WTC11 (cell line): ENCODE data around the gene TP63. TPM values are rescaled to one million over a fixed set of nuclear protein-coding genes. Genes with fewer than 3 reads are reported as not detected.

ENCODE experiments used
- ATAC-seq: fragments of 200-7000 bp; cut with Tn5 transposase; 2 replicates; pipeline ENCODE4 v1.10.0; 2021; ENCODE audit warnings: mild to moderate bottlenecking, moderate library complexity
- CTCF ChIA-PET: fragments of 300-600 bp; sonication (Branson Sonifier 250); formaldehyde crosslinking; loops from one replicate; lab custom pipeline; 2021; ENCODE audit warnings: antibody characterized with exemption; lab: Charles Lee
- POLR2A ChIA-PET: fragments of 350-600 bp; sonication (Branson Sonifier 250); formaldehyde crosslinking; loops from one replicate; lab custom pipeline; 2021; ENCODE audit warnings: antibody characterized with exemption; lab: Charles Lee
- DNase-seq: peaks from one replicate; pipeline ENCODE4 v3.0.0; 2021; ENCODE audit warnings: low spot score
- H3K27ac Mint-ChIP-seq: 2 replicates; pipeline ENCODE4 v1.8.0; 2021; ENCODE audit warnings: mixed read lengths
- H3K27me3 Mint-ChIP-seq: 2 replicates; pipeline ENCODE4 v1.8.0; 2021; ENCODE audit warnings: low read depth, mild to moderate bottlenecking, moderate library complexity, mixed read lengths
- H3K36me3 Mint-ChIP-seq: 2 replicates; pipeline ENCODE4 v1.8.0; 2021; ENCODE audit warnings: mixed read lengths
- H3K4me1 Mint-ChIP-seq: 2 replicates; pipeline ENCODE4 v1.8.0; 2022; ENCODE audit warnings: mixed read lengths
- H3K4me3 Mint-ChIP-seq: 2 replicates; pipeline ENCODE4 v1.8.0; 2021; ENCODE audit warnings: mild to moderate bottlenecking, moderate library complexity, mixed read lengths
- H3K9me3 Mint-ChIP-seq: 2 replicates; pipeline ENCODE4 v1.8.0; 2021; ENCODE audit warnings: mixed read lengths
- ATF1 ChIP-seq: sonication (generic); formaldehyde crosslinking; IDR thresholded peaks from 2 replicates; pipeline ENCODE4 v1.8.1; 2023; ENCODE audit warnings: mild to moderate bottlenecking, moderate library complexity, missing genetic modification reagents
- CREB1 ChIP-seq: sonication (generic); formaldehyde crosslinking; IDR thresholded peaks from 2 replicates; pipeline ENCODE4 v1.8.0; 2023; ENCODE audit warnings: mild to moderate bottlenecking, missing genetic modification reagents
- E2F1 ChIP-seq: sonication (generic); formaldehyde crosslinking; IDR thresholded peaks from 2 replicates; pipeline ENCODE4 v1.8.0; 2022; ENCODE audit warnings: mild to moderate bottlenecking, missing genetic modification reagents
- ERG ChIP-seq: fragments of 250-450 bp; sonication (Bioruptor Pico); IDR thresholded peaks from 2 replicates; pipeline ENCODE4 v1.8.0; 2021; ENCODE audit warnings: mild to moderate bottlenecking
- FOXK1 ChIP-seq: sonication (generic); formaldehyde crosslinking; IDR thresholded peaks from 2 replicates; pipeline ENCODE4 v1.8.0; 2022; ENCODE audit warnings: mild to moderate bottlenecking, moderate library complexity, missing genetic modification reagents
- JAZF1 ChIP-seq: fragments of 250-450 bp; sonication (Bioruptor Pico); IDR thresholded peaks from 2 replicates; pipeline ENCODE4 v1.9.0; 2021; ENCODE audit warnings: moderate library complexity, mild to moderate bottlenecking, inconsistent platforms
- NFATC4 ChIP-seq: fragments of 250-450 bp; sonication (Bioruptor Pico); IDR thresholded peaks from 2 replicates; pipeline ENCODE4 v1.9.0; 2021; ENCODE audit warnings: mild to moderate bottlenecking
- PRRX2 ChIP-seq: fragments of 250-450 bp; sonication (Bioruptor Pico); IDR thresholded peaks from 2 replicates; pipeline ENCODE4 v1.8.0; 2021; ENCODE audit warnings: mild to moderate bottlenecking
- SMAD3 ChIP-seq: sonication (generic); formaldehyde crosslinking; IDR thresholded peaks from 2 replicates; pipeline ENCODE4 v1.8.0; 2022; ENCODE audit warnings: missing genetic modification reagents, mild to moderate bottlenecking, borderline replicate concordance
- SOX15 ChIP-seq: fragments of 250-450 bp; sonication (Bioruptor Pico); IDR thresholded peaks from 2 replicates; pipeline ENCODE4 v1.9.0; 2021; ENCODE audit warnings: mild to moderate bottlenecking
- ZNF416 ChIP-seq: fragments of 250-450 bp; sonication (Bioruptor Pico); IDR thresholded peaks from 2 replicates; pipeline ENCODE4 v1.9.0; 2021; ENCODE audit warnings: mild to moderate bottlenecking, inconsistent platforms
- ZNF423 ChIP-seq: fragments of 250-450 bp; sonication (Bioruptor Pico); IDR thresholded peaks from 2 replicates; pipeline ENCODE4 v2.1.2; 2022; ENCODE audit warnings: mild to moderate bottlenecking, moderate library complexity
- total RNA-seq: library from RNA; stranded (reverse); gene quantifications from 3 replicates; pipeline ENCODE4 v1.2.3, GENCODE V29; 2021
- TF ChIP-seq, protein P1 (sequence below): sonication (generic); formaldehyde crosslinking; IDR thresholded peaks from 2 replicates; pipeline ENCODE4 v1.8.1; 2023; ENCODE audit warnings: mild to moderate bottlenecking, missing genetic modification reagents, moderate library complexity
- TF ChIP-seq, protein P2 (sequence below): sonication (generic); formaldehyde crosslinking; IDR thresholded peaks from 2 replicates; pipeline ENCODE4 v1.8.0; 2022; ENCODE audit warnings: mild to moderate bottlenecking, missing genetic modification reagents
- TF ChIP-seq, protein P3 (sequence below): sonication (generic); formaldehyde crosslinking; IDR thresholded peaks from 2 replicates; pipeline ENCODE4 v1.8.1; 2022; ENCODE audit warnings: low read depth, mild to moderate bottlenecking, moderate library complexity, missing genetic modification reagents, borderline replicate concordance
- TF ChIP-seq, protein P4 (sequence below): sonication (generic); formaldehyde crosslinking; conservative IDR thresholded peaks from 2 replicates; pipeline ENCODE4 v1.8.1; 2023; ENCODE audit warnings: mild to moderate bottlenecking, low read depth, missing genetic modification reagents, moderate library complexity
- TF ChIP-seq, protein P5 (sequence below): fragments of 250-450 bp; sonication (Bioruptor Pico); IDR thresholded peaks from 2 replicates; pipeline ENCODE4 v1.9.0; 2021; ENCODE audit warnings: mild to moderate bottlenecking

Gene TP63
- total RNA-seq, 1 experiment from 2014 or later, result 0.09 TPM

- H3K9me3 Mint-ChIP-seq, result peaks cover 3% of the 10 kb centered on the region; the same call in 1 of the 2 replicates
- no peak for ATAC-seq
- no peak overlapping the region for H3K27ac Mint-ChIP-seq
- TF ChIP-seq SOX15 (CRISPR knock-in tag), result no peak
- no peak for TF ChIP-seq ZNF416 (CRISPR knock-in tag)
- TF ChIP-seq ATF1 (CRISPR knock-in tag), result no peak
- TF ChIP-seq, protein P1, sequence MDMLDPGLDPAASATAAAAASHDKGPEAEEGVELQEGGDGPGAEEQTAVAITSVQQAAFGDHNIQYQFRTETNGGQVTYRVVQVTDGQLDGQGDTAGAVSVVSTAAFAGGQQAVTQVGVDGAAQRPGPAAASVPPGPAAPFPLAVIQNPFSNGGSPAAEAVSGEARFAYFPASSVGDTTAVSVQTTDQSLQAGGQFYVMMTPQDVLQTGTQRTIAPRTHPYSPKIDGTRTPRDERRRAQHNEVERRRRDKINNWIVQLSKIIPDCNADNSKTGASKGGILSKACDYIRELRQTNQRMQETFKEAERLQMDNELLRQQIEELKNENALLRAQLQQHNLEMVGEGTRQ (CRISPR knock-in tag), result no peak
- TF ChIP-seq, protein P2, sequence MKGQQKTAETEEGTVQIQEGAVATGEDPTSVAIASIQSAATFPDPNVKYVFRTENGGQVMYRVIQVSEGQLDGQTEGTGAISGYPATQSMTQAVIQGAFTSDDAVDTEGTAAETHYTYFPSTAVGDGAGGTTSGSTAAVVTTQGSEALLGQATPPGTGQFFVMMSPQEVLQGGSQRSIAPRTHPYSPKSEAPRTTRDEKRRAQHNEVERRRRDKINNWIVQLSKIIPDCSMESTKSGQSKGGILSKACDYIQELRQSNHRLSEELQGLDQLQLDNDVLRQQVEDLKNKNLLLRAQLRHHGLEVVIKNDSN, result no peak
- no peak for TF ChIP-seq FOXK1
- TF ChIP-seq E2F1 (CRISPR knock-in tag), result no peak
- no peak for TF ChIP-seq ZNF423 (CRISPR knock-in tag)
- TF ChIP-seq, protein P3, sequence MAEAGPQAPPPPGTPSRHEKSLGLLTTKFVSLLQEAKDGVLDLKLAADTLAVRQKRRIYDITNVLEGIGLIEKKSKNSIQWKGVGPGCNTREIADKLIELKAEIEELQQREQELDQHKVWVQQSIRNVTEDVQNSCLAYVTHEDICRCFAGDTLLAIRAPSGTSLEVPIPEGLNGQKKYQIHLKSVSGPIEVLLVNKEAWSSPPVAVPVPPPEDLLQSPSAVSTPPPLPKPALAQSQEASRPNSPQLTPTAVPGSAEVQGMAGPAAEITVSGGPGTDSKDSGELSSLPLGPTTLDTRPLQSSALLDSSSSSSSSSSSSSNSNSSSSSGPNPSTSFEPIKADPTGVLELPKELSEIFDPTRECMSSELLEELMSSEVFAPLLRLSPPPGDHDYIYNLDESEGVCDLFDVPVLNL (CRISPR knock-in tag), result no peak
- no peak for TF ChIP-seq NFATC4
- TF ChIP-seq, all 79 proteins: peak for 0
- Mint-ChIP-seq H3K4me1 (peaks cover 6% of the 10 kb centered on the region), H3K27me3 (no peaks in the 10 kb centered on the region), H3K36me3 (no peaks in the 10 kb centered on the region), H3K4me3 (no peak overlapping the region)
- ChIA-PET CTCF (interaction anchor here (0.5 kb wide), 1 partner anchor 170 kb away, joined by 4 read pairs; no protein-coding TSS in a partner anchor), POLR2A (no interaction called here)
- no peak for DNase-seq
Measured at GRCh38 chr3:189871418-189871817, 240.2 kb downstream of the TP63 start.

GRCh38 chr3:189883113-189883753 lies 252.0 kb downstream of the TP63 start:
- POLR2A ChIA-PET, result no interaction called here
- CTCF ChIA-PET, result no interaction called here
- Mint-ChIP-seq H3K36me3 (no peaks in the 10 kb centered on the region), H3K27ac (no peak overlapping the region), H3K9me3 (no peaks in the 10 kb centered on the region)
- no peak for TF ChIP-seq ZNF423 (CRISPR knock-in tag)
- TF ChIP-seq CREB1 (CRISPR knock-in tag), result no peak
- TF ChIP-seq, protein P4, sequence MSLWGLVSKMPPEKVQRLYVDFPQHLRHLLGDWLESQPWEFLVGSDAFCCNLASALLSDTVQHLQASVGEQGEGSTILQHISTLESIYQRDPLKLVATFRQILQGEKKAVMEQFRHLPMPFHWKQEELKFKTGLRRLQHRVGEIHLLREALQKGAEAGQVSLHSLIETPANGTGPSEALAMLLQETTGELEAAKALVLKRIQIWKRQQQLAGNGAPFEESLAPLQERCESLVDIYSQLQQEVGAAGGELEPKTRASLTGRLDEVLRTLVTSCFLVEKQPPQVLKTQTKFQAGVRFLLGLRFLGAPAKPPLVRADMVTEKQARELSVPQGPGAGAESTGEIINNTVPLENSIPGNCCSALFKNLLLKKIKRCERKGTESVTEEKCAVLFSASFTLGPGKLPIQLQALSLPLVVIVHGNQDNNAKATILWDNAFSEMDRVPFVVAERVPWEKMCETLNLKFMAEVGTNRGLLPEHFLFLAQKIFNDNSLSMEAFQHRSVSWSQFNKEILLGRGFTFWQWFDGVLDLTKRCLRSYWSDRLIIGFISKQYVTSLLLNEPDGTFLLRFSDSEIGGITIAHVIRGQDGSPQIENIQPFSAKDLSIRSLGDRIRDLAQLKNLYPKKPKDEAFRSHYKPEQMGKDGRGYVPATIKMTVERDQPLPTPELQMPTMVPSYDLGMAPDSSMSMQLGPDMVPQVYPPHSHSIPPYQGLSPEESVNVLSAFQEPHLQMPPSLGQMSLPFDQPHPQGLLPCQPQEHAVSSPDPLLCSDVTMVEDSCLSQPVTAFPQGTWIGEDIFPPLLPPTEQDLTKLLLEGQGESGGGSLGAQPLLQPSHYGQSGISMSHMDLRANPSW (CRISPR knock-in tag), result no peak
- no peak for TF ChIP-seq ERG
- no peak for TF ChIP-seq PRRX2
- TF ChIP-seq, all 79 proteins: peak for 0
- ATAC-seq (no peak), DNase-seq (no peak)
- Mint-ChIP-seq H3K27me3 (no peaks in the 10 kb centered on the region), H3K4me1 (peaks cover 26% of the 10 kb centered on the region), H3K4me3 (no peak overlapping the region)

GRCh38 chr3:189890496-189890895 lies 259.3 kb downstream of the TP63 start:
- DNase-seq (no peak), ATAC-seq (no peak)
- H3K4me1 Mint-ChIP-seq, result no peaks in the 10 kb centered on the region
- ChIA-PET POLR2A (no interaction called here), CTCF (no interaction called here)
- H3K4me3 Mint-ChIP-seq, result no peak overlapping the region
- no peaks in the 10 kb centered on the region for H3K27me3 Mint-ChIP-seq
- no peaks in the 10 kb centered on the region for H3K9me3 Mint-ChIP-seq
- H3K27ac Mint-ChIP-seq, result no peak overlapping the region
- no peaks in the 10 kb centered on the region for H3K36me3 Mint-ChIP-seq
- TF ChIP-seq, protein P5, sequence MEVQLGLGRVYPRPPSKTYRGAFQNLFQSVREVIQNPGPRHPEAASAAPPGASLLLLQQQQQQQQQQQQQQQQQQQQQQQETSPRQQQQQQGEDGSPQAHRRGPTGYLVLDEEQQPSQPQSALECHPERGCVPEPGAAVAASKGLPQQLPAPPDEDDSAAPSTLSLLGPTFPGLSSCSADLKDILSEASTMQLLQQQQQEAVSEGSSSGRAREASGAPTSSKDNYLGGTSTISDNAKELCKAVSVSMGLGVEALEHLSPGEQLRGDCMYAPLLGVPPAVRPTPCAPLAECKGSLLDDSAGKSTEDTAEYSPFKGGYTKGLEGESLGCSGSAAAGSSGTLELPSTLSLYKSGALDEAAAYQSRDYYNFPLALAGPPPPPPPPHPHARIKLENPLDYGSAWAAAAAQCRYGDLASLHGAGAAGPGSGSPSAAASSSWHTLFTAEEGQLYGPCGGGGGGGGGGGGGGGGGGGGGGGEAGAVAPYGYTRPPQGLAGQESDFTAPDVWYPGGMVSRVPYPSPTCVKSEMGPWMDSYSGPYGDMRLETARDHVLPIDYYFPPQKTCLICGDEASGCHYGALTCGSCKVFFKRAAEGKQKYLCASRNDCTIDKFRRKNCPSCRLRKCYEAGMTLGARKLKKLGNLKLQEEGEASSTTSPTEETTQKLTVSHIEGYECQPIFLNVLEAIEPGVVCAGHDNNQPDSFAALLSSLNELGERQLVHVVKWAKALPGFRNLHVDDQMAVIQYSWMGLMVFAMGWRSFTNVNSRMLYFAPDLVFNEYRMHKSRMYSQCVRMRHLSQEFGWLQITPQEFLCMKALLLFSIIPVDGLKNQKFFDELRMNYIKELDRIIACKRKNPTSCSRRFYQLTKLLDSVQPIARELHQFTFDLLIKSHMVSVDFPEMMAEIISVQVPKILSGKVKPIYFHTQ, result no peak
- no peak for TF ChIP-seq JAZF1 (CRISPR knock-in tag)
- TF ChIP-seq SMAD3, result no peak
- TF ChIP-seq, protein P4 (CRISPR knock-in tag), result no peak
